ENCODE results near the gene UNK.

GRCh38 chr17:75784473-75785015 is at the start of gene UNK:
- TF ChIP-seq POLR2A (IDR thresholded peaks at IDR 0.05; ENCODE audit: low read depth, low read length) (no peak), POLR2AphosphoS5 (IDR thresholded peaks at IDR 0.05; ENCODE audit: low read depth, low read length) (no peak), TAF1 (IDR thresholded peaks at IDR 0.05; ENCODE audit: borderline replicate concordance, low read depth, low read length) (no peak)

Measured in GM12892 (cell line).